ACHN (cell line): ENCODE results near the gene TUBGCP6.

Experiments
- DNase-seq: peaks from one replicate; pipeline ENCODE4 v3.0.0-alpha.2; 2015
- in situ Hi-C: cut with HindIII; loops from 2 replicates; pipeline ENCODE4 v1.10.0; 2017; ENCODE audit warnings: low sequenced_read_pairs, low pct_ligation_motif_present, low pct_unique_long_range_greater_than_20kb

Gene TUBGCP6, protein sequence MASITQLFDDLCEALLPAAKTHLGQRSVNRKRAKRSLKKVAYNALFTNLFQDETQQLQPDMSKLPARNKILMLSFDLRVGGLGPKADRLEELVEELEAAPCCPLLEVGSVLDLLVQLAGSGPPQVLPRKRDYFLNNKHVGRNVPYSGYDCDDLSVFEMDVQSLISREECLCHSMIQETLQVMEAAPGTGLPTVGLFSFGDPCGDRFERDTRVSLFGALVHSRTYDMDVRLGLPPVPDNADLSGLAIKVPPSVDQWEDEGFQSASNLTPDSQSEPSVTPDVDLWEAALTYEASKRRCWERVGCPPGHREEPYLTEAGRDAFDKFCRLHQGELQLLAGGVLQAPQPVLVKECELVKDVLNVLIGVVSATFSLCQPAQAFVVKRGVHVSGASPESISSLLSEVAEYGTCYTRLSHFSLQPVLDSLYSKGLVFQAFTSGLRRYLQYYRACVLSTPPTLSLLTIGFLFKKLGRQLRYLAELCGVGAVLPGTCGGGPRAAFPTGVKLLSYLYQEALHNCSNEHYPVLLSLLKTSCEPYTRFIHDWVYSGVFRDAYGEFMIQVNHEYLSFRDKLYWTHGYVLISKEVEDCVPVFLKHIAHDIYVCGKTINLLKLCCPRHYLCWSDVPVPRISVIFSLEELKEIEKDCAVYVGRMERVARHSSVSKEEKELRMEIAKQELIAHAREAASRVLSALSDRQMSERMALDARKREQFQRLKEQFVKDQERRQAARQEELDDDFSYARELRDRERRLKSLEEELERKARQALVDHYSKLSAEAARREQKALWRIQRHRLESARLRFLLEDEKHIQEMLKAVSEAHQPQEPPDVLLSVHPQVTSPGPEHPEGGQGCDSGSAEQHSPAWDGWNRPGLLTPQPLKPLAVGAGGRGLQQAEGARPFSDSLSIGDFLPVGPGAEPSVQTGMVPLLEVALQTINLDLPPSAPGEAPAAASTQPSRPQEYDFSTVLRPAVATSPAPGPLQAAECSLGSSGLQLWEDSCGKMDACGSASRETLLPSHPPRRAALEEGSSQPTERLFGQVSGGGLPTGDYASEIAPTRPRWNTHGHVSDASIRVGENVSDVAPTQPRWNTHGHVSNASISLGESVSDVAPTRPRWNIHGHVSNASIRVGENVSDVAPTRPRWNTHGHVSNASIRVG (N-terminal part only)

DNA sequence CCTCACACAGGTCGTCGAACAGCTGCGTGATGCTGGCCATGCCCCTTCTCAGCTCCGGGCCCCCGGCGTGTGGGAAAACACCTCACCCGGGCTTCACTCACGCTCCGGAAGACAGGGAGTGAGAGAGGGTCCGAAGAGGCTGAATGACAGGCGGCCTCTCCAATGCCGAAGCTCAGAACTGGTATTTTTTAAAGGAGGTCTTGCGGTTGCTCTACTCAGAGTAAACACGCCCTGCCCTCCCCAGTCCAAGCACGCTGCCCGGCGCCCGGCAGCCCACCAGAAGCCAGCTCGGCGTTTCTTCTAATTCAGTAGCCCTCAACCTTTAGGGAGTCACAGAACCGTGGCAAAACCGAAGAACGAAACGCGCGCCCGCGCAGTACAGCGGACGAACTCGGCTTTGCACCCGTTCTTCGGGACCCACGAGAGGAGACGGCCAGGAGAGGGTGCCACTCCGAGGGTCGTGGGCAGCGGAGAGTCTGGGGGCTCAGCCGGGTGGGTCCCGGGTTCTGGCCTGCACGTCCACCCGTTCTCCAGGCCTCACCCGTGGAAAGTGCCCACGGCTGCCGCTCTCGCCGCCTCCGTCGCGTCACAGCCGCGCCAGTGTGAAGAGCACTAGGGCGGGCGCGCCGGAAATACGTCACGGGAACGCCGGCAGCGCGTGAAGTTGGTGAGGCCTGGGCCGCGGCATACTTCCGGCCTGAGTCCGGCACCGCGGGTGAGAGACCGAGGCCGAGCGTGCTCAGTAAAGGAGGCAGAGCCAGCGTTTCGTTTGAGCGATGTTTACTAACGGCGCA, at the start of gene TUBGCP6:
Gene TUBGCP6, minus strand, starts transcription at position 604 of the 794 bp plus-strand sequence. Its CDS starts 564 bp downstream, at position 40.
- in situ Hi-C loops: no loop called here
- peak; percentile 92 for DNase-seq

DNA sequence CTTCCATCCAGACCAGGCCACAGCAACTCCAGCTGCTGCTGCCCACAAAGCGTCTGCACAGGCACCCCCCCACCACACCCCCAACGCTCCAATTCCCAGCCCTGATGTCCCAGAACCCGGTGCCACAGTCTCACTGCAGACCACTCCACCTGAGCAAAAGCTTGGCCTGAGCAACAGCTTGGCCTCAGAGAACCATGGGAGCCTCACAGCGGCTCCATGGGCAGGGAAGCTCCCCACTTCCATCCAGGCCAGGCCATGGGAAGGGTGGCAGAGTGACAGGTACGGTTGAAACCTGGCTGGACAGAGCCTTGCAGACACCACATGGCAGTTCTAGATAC, 49.5 kb upstream of the TUBGCP6 start:
- in situ Hi-C loops: no loop called here
- DNase-seq: no peak

DNA sequence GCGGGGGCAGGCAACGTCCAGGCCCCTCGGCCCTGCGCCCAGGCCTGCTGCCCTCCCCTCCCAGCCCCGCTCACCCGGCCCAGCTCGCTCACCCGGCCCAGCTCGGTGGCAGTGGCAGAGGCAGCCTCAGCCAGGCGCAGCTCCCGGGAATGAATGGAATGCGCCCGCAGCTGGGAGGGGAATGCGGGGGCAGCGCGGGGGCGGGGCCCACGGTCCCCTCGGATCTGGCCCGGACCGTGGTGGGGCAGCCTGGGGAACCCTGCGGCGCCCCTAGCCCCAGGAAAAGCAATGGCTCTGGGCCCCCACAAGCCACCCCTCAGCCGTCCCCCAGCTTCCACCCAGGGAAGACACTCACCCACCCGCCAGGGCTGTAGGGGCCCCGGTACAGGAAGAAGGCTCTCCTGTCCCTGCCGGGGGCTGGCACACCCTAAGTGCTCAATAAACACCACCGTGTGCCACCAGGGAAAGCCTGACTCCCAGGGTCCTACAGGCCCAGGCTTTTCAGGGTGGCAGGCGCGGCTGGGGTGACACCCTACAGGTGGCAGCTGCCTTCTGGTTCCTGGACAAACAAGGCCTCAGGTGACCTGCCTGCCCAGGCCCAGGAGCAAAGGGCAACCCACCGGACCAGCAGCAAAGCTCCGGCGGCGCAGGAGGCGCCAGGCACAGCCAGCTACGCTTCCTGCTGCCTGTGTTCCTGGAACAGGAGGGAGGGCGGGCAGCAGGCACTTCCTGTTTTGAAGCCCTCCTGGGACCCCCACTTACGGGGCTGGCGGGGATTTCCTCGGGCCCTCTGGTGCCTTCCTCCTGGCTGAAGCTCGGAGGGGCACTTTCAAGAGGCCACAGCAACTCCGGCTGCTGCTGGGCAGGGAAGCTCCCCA, 48.9 kb upstream of the TUBGCP6 start:
- in situ Hi-C loops: no loop called here
- peak; percentile 80 for DNase-seq

DNA sequence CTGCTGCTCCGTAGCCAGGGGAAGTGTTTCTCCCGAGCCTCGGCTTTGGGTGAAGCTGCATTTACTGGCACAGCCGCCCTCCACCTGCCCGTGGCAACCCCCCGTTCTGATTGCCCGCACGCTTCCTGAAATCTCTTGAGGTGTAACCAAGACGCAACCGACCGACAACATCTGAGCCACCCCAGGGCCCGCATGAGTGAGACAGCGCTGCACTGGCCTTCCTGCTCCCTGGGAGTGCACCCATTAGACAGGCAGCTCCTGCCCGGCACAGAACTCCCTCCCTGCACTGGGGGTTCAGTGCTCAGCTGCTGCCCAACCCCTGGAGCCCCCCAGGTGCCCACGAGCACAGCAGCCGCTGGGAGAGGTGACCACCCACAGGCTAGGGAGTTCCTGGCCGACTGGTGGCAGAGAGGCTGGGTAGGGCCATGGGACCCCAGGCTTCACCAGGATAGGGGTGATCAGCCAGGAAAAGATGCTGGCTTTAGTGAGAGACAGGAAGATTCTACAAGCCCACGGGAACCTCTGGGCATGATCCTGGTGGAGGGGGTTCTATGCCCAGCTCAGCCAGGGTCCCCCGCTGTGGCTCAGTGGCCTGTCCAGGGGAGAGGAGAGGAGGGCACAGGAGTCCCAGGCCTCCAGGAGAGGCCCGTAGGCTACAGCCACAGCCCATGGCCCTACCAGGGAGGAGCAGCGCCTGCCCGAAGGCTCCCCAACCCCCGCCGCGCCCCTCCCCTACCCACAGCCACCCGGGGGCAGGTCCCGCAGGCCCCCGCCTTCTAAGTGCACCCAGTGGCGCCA, 48.0 kb upstream of the TUBGCP6 start:
- in situ Hi-C loops: no loop called here
- peak; percentile 49 for DNase-seq

DNA sequence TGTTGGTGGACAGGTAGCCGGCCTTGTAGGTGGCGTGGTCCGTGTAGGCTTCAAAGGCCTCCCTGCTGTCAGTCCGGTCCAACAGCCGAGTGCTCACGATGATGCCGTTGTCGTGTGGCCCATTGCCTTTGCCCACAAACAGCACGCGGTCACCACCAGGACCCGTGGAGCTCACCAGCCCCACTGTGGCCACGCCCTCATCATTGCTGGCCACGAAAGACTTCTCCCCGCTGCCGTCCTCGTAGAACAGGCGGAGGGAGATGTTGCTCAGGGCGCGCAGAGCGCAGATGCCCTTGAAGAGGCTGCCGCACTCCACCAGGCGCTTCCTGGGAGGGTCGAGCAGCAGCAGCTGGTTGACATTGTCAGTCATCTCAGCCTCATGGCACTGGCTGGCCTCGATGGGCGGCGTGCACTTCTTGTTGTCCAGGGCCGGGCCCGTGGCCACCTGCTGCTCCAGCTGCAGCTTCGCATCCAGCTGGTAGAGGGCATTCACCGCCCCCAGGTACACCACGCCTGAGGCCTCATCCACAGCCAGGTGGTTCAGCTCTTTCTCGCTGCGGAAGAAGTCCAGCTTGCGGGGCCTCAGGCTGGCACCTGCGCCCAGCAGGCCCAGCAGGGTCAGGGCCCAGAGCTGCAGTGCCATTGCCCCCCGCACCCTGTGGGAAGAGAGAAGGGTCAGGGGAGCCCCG, 45.3 kb upstream of the TUBGCP6 start:
- no peak for DNase-seq

DNA sequence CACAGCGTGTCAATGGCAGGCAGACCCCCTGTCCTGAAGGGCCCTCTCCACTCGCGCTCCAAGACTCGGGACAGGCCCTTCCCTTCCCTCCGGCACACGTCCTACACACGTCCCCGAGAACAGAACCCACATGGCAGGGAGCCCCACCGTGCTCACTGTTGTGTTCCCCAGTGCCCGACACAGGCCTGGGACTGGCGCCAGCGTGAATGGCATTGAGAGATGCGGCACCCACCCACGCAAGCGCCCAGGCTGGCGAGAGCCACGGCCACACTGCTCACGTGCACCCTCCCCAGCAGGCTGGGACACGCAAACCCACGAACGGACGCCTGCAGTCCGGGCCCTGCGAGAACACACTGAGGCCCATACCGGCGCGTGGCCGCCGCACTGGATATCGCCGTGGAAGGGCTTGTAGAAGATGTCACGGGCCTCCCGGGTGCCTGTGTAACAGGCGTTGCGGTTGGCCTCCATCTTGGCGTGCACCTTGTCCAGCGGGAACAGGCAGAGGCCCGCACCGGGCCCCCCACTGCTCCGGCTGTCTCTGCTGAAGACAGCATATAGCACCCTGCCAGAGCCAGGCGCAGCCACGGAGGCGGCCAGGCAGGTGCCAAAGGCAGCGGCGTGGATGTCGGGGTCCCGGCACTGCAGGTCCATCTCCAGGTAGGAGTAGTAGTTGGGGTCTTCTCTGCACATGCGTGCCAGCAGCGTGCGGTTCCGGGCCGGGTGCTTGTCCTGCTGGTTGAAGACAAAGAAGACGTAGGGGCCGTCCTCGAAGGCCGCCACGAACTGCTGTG, 44.5 kb upstream of the TUBGCP6 start:
- DNase-seq: no peak
- in situ Hi-C loops: no loop called here

More for the DNA sequence above, 45.3 kb upstream of the TUBGCP6 start:
- in situ Hi-C loops: no loop called here

DNA sequence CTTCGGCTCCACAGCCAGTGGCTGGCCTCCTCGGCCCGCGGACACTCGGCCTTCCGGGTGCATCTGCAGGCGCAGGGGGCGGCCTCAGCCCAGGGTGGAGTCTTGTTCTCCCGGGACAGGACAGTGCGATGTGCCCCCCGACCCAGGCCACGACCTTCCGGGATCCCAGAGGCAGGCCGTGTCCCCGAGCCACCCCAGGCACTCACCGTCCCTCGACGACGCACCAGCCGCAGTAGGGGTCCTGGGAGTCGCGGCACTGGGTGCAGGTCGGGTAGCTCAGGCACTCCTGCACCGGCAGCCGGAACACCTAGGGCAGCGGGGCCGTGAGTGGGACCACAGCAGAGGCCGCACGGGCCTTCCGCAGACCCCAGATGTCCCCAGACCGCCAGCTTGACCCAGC, 42.9 kb upstream of the TUBGCP6 start:
- DNase-seq: no peak
- in situ Hi-C loops: no loop called here

DNA sequence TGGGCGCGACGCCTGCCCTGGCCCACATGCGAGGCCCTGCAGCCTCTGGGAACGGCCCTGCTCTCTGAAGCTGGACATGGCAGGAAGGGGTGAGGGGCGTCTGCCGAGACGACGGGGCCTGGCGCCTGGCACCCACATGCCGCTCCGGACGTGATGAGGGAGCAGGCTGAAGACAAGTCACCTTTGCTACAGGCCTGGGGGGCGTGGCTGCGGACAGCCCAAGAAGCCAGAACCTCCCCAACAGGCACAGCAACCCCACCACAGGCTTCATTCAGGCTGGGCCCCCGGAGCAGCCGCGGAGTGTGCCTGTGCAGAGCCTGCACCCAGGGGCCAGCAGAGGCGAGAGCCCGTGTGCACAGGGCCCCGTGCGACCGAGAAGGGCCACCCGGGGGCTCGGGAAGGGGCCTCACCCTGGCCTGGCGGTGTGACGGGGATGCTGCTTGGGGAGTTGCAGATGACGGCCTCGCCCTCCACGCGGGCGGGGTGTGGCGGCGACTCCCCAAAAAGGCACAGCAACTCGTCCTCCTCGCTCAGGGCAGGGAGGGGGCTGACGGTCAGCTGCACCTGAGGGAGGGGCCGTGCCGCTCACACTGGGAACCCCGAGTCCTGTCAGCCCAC, 42.0 kb upstream of the TUBGCP6 start:
- in situ Hi-C loops: no loop called here
- no peak for DNase-seq

DNA sequence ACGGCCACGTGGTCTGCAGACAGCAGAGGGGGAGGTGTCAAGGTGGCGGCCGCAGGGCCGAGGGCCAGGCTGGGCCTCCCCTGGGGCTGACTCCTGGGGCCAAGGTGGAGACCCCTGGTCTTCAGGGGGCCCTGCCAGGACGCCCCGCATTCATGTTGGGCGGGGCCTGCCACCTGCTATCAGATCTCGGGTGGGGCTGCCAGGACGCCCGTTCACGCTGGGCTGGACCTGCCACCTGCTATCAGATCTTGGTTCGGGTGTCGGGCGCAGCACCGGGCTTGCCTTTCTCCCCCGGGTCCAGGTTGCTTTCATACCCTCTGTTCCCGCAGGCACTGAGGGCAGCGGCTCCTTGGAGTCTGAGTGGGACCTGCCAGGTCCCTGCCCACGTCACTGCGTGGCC, 41.5 kb upstream of the TUBGCP6 start:
- no peak for DNase-seq
- in situ Hi-C loops: no loop called here

DNA sequence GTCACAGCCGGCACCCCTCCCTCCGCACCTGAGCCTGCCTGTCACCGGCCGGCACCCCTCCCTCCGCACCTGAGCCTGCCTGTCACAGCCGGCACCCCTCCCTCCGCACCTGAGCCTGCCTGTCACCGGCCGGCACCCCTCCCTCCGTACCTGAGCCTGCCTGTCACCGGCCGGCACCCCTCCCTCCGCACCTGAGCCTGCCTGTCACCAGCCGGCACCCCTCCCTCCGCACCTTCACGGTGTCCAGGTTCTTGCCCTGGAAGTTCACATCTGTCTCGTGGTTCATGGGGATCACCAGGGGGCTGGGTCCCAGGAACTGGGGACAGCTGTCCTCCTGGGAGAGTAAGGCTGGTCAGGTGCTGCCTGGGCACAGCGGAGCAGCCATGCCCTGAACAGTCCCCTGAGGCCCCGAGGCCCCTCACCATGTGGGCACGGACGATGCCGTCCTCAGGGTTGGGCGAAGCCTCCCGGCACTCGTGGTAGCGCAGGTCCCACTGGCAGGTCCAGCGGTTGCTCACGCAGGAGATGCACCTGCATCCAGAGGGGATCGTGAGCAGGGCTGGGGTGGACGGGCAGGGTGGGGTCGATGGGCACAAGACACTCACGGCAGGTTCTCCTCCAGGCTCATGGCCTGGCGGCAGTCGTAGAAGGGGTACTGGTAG, 40.9 kb upstream of the TUBGCP6 start:
- no peak for DNase-seq
- in situ Hi-C loops: no loop called here

DNA sequence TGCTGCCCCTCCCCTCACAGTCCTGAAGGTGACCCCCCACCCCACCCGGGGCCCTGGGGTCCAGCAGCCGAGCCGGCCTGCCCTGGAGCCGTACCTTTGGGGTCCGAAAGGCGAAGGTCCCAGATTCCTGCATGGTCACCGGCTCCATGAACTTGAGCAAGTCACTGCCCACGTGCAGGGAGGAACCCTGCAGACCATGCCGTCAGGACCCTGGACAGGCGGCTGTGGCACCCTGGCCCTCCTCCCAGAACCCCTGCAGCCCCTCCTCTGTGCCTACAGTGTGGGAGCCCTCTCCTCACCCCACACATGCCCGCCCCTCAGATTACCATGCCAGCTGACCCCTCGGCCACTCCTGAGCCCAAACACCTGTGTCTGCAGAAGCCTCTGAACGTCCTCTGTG, 39.7 kb upstream of the TUBGCP6 start:
- in situ Hi-C loops: no loop called here
- no peak for DNase-seq

DNA sequence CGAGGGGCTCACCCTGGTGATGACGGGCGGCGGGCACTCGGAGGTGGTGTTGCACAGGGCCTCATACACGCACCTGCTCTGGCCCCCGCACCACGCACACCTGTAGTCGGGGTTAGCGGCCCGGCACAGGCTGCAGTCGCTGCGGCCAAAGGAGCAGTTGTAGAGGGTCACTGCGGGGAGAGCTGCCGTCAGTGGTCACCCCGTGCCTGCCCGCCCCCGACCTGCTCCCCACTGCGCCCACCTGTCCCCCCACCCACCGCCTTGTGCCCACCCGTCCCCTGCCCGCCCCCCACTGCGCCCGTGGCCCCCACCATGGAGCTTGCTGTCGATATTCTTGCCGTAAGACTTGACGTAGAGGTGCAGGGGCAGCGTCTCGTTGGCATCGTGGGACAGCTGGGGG, 39.0 kb upstream of the TUBGCP6 start:
- in situ Hi-C loops: no loop called here
- DNase-seq: no peak

DNA sequence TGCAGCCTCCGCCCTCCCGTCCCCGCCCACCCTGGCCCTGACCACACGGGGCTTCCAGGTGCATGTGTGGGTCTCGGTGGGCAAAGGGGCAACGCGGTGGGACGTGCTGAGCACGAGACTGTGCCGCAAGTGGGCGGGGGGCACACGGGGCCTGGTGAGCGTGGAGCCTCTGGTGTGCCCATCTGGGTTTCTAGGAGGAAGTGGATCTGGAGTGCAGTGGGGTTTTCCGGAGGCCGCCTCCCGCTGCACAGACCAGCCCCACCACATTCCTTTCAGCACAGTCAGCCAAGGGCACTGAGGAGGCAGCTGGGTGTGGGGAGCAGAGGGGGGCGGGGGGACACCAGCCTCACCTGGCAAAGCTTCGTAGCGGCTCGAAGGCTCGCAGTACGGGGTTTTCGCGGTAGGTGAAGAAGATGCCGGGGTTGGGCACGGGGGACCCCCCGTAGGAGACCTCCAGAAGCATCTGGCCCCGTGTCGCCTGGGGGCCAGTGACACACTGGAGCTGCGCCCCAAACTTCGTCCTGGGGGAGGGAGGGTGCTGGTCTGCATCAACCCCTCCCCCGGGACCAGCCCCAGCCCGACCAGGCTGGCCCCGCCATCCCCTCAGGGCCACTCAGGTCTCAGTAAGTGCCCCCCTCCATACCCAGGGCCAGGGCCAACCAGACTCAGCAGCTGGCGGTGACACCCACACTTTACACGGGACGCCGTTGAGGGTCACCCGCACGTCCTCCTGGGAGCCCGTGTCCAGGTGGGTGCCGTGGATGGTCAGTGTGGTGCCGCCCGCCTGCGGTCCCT, 37.7 kb upstream of the TUBGCP6 start:
- in situ Hi-C loops: no loop called here
- DNase-seq: peak; percentile 89

DNA sequence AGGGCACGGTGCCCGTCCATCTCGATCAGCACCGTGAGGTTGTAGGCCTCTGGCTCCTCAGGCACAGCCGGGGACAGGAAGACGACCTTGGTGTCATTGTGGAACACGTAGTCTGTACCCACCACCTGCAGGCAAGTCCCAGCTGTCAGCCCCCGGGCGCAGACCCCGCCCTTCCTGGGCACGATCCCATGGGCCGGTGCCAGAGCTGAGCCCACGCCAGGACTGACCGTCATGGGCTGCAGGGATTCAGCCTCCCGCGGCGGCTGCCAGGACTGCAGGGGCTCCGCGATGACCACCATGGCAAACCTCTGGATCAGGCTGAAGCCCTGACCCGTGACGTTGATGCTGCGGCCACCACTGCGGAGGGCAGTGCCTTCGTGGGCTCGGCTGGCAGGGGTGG, 37.1 kb upstream of the TUBGCP6 start:
- in situ Hi-C loops: no loop called here
- no peak for DNase-seq
